NAMALWA (cell line): Measurements from ENCODE around the gene GIMAP7.
"Not testable (repeated sequence)": the region's sequence is repeated elsewhere in the genome, so short reads cannot be mapped to it uniquely, and the experiment has no call there.

ENCODE experiments used
- DNase-seq: peaks from one replicate; pipeline ENCODE4 v3.0.0-alpha.2; 2015; ENCODE audit warnings: low spot score

GIMAP7 gene

GRCh38 chr7:150514748-150515222 is at the start of gene GIMAP7:
GIMAP7 (plus strand) TSS chr7:150514872; CDS start chr7:150519975, 5,103 bp downstream.
- no peak for DNase-seq

DNA sequence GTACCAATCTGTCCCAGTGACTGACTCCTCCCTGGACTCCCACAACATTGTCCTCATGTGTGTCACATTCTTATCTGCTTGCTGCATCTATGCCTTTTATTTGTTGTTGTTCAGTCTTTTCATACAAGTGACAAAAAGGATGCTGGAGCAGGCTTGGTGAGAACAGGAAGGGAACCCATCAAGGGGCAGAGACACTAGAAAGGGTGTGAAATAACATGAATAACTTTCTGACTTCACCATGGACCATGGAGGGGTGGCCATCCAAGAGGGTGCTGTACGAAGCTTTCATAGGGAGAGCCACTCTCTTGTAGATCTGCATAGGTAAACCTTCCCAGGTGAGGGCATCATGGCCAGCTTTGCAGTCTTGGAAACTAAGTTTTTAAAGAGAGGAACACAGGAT is 49.7 kb upstream of the GIMAP7 start:
- DNase-seq = no peak

- DNase-seq = no peak
Observed at GRCh38 chr7:150465414-150465813, 49.3 kb upstream of the GIMAP7 start.

DNA sequence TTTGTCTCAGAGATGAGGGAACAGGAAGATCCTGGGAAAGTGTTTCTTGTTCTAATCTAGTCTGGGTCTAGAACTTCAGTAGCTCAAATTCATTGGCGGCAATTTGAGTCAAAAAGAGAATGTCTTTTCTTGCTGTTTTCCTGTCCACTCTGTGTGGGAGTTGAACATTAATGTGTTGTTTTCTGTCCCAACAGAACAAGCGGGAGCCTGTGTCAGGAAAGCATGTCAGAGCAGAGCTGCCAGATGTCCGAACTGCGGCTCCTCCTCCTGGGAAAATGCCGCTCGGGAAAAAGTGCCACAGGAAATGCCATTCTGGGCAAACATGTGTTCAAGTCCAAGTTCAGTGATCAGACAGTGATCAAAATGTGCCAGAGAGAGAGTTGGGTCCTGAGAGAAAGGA is 48.2 kb upstream of the GIMAP7 start:
- no peak for DNase-seq

- no peak for DNase-seq
Observed at GRCh38 chr7:150468241-150468640, 46.4 kb upstream of the GIMAP7 start.

GRCh38 chr7:150471886-150472285 is 42.8 kb upstream of the GIMAP7 start:
- DNase-seq = no peak

DNA sequence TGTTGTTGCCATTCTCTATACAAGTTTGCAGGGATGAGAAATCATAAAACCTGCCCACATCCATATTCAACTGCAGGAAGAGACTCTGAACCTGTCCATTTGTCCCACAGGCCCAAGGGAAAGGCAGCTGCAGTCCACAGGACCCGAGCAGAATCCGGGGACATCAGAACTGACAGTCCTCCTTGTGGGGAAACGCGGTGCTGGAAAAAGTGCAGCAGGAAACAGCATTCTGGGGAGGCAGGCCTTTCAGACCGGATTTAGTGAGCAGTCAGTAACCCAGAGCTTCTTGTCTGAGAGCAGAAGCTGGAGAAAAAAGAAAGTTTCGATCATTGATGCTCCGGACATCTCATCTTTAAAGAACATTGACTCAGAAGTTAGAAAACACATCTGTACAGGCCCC is 40.8 kb upstream of the GIMAP7 start:
- no peak for DNase-seq

DNA sequence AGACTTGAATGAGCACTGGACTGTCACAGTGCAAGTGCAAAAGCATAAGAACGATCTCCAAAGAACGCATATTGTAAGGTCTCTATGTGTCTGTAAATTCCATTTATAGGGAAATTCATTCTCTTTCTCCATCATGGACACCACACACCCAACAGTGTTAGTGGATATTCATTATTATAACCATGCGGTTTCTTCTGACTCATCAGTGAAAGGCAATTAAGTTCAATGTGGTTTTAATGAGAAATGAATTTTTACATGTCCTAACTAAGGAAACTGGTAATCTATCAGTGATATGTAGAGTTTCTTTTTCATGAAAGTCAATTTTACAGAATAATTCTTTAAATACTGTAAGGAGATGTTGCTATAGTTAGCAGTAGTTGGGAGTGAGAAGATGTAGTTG is 38.4 kb upstream of the GIMAP7 start:
- no peak for DNase-seq

- no peak for DNase-seq
Observed at GRCh38 chr7:150476819-150477631, 37.6 kb upstream of the GIMAP7 start.

DNA sequence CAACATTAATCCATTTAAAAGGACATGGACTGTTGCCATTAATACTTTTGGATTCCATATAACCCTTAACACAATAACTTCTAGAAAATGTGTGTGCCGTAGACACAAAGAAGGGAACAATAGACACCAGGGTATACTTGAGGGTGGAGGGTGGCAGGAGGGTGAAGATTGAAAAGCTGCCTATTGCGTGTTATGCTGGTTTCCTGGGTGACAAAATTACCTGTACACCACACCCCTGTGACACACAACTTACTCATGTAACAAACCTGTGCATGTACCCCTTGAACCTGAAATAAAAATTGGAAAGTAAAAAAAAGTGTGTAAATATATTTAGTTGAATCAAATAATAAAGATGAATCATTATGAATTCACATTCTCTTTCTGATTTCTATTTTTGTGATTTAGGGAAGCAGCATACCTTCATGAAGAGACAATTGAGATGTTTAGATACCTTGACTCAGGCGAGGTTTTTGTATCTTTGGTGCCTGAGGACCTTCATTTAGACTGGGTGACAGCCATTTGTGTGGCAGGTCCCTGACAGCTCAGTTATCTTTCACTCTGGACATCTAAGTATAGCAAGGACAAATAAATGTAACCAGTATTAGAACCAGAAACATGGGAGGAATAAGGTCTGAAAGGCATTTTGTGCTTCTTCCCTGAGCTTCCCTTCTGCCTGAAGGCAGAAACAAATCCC is 35.5 kb upstream of the GIMAP7 start:
- DNase-seq = no peak

- DNase-seq = no peak
Observed at GRCh38 chr7:150481186-150481920, 33.3 kb upstream of the GIMAP7 start.

DNA sequence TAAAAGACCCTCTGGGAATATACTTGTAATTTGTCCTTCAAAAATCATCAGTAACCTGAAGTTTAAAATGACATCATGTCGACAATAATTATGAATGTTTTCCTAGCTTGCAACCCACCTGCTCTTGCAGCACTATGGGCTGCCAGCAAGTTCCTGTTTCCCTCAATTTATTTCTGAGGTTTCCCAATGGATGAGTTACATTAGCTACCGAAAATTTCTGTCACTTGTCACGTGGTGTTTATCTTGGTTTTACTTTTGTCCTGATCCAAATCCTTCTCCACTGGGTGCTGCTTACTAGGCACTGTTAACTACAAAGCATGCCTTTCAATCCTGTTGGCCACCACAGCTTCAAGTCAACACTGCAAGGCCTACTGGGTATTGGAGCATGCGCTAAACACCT is 32.8 kb upstream of the GIMAP7 start:
- no peak for DNase-seq

DNA sequence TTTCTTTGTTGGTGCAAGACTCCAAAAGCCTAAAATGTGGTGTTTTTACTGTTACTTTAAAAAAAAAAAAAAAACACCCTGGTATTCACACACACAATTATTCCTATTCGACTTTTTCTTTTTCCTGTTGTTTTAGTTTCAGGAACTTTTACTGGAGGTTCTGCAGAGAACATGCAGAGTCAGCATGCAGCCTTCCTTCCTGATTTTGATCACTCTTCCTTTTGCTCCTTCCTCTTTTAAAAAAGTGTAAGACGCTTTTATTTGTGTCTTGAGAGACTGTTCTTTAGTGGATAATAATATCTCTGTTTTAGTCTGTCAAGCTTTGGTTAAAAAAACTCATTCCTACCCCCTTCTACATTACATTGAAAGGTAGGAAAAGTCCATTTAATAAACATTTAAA is 31.2 kb upstream of the GIMAP7 start:
- DNase-seq = not testable (repeated sequence)

- not testable (repeated sequence) for DNase-seq
Observed at GRCh38 chr7:150484071-150484470, 30.6 kb upstream of the GIMAP7 start.

DNA sequence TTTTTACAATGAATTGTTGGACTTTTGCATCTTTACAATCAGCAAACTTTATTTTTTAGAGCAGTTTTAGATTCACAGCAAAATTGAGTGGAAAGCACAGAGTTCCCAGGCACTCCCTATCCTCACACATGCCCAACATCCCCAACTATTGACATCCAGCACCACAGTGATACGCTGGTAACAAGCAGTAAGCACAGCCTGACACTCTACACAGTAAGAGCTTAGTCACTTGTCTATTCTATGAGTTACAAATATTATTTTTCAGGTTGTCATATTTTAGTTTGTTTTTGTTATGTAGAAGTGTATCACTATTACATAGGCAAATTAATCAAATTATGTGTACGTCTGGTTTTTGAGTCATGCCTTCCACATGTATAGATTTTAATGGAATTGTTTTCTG is 27.0 kb upstream of the GIMAP7 start:
- DNase-seq = no peak

DNA sequence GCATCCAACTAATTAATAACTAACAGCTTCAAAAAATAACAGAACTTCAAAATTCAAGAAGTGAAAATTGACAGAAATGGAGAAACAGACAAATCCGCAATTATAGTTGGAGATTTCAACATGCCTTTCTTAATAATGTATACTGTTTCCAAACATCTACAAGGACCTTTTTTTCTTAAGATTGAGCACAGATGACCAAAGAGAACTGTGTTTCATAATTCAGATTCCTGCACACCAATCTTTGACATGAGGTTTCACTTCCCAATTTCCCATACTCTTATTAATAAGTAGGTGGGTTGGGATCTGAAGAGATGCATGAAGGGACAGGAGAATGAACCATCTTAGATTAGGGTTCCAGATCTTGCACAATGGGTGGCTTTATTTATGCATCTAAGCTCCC is 24.9 kb upstream of the GIMAP7 start:
- no peak for DNase-seq

GRCh38 chr7:150493442-150493841 is 21.2 kb upstream of the GIMAP7 start:
- not testable (repeated sequence) for DNase-seq

DNA sequence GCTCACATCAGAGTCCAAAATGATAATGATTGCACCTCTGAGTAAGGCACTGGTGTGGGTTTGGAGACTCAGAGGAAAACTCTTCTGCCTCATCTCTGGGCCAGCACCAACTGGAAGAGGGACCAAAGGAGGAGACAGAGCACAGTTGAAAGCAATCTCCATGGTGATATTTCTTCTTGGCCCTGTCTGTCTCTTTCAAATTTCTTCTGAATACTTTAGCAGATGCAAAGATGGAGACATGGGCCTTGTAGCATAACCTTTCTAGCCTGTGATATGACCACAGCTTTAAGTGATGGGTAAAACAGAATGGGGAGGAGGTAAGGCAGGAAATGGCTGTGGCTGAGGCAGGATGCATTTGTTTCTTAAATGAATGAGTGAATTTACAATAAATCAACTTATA is 12.2 kb upstream of the GIMAP7 start:
- no peak for DNase-seq

DNA sequence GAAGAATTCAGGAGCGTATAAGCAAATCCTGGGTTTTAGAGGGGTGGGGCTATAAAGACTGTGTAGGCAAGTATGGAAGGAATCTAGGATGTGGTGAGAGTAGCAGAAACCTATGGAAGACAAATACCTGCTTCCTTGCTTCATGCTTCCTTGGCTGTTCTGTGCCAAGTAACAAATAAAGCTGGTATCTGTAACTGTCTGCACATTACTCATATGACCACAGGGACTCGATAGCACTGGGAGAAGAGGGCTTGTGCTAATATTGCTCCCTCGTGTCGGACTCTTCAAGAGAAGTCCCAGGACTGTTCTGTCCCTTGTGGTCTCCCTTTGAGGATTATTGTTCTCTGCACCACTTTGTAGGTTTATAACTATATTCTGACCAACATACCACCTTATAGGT is 11.5 kb upstream of the GIMAP7 start:
- no peak for DNase-seq

DNA sequence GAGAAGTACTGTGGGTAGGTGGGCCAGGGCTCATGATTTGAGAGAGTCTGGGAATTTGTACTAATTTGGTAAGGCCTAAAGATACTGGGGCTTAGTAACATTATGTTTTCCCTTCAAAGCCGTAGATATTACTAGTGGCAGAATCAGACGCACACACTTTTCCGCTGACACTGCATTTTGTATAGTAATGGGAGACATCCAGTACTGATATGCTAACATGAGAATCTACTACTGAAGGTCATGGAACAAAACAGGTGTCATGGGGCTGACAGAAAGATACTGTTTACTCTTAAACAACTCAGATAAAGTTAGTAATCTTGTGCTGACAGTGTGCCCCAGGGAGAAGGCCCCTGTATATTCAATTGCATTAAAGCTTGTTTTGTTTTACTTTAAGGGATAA is 11.1 kb upstream of the GIMAP7 start:
- no peak for DNase-seq

DNA sequence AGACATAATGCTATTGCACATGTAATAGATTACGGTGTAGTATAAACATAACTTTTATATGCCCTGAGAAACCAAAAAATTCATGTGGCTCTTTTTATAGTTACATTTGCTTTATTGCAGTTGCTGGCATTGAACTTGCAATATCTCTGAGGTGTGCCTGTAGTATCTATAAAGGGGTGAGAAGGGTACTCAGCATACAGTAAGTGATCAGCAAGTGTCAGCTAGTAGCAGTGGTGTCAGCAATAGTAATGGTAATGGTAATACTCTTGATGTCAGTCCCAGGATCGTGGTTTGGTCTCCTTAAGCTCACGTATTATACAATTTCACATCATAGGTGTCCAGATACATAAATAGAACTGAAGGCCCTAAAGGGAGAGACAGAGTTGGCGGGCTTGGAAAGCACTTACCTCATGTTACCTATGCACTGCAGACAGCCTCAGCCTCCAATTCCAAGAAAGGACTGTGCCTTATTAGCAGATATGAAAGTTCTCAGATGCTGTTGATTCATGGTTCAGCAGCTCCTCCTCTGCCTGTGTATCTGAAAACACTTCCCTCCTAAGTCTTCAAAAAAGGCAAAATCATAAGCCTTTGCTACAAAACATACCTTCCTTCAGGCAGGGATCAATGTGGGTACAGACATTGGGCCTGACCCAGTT is 6.6 kb upstream of the GIMAP7 start:
- DNase-seq = no peak

DNA sequence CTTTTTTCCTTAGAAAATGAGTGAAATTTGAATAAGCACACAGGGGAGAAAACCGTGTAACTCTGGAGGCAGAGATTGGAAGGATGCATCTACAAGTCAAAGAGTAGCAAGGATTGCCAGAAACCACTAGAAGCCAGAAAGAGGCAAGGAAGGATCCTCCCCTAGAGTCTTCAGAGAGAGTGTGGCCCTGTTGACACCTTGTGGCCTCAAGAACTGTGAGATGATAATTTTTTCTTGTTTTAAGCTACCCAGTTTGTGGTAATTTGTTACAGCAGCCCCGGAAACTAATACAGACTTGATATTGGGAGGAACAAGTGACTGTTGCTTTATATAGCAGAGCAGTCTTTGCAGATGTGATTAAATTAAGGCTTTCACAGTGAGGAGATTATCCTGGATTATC is 3.6 kb upstream of the GIMAP7 start:
- no peak for DNase-seq
